ENCODE measurements around the gene CCDC85C.

The CCDC85C gene

GRCh38 chr14:99571303-99571986 is 32.6 kb downstream of the CCDC85C start:
- no peak for TF ChIP-seq CTCF (IDR thresholded peaks at IDR 0.05; ENCODE audit: low read depth, low read length)
- Histone ChIP-seq H3K4me1 (peaks cover 95% of the 10 kb centered on the region), H3K36me3 (peaks cover 4% of the 10 kb centered on the region; the same call in 1 of the 2 replicates), H3K4me3 (ENCODE audit: low read depth, low read length) (no peak overlapping the region), H3K9me3 (no peaks in the 10 kb centered on the region), H3K27me3 (no peaks in the 10 kb centered on the region)
- DNase-seq = no peak

GRCh38 chr14:99570544-99571302 is 33.3 kb downstream of the CCDC85C start:
- no peaks in the 10 kb centered on the region for H3K9me3 ChIP-seq
- peaks cover 95% of the 10 kb centered on the region for H3K4me1 ChIP-seq
- no peak overlapping the region for H3K4me3 ChIP-seq (ENCODE audit: low read depth, low read length)
- H3K36me3 ChIP-seq = peaks cover 4% of the 10 kb centered on the region; the same call in 1 of the 2 replicates
- DNase-seq = no peak
- H3K27me3 ChIP-seq = no peaks in the 10 kb centered on the region
- TF ChIP-seq CTCF (IDR thresholded peaks at IDR 0.05; ENCODE audit: low read depth, low read length) = no peak

- Histone ChIP-seq H3K36me3 (peaks cover 4% of the 10 kb centered on the region; the same call in 1 of the 2 replicates), H3K4me3 (ENCODE audit: low read depth, low read length) (no peak overlapping the region), H3K27me3 (no peaks in the 10 kb centered on the region), H3K9me3 (no peaks in the 10 kb centered on the region), H3K4me1 (peaks cover 95% of the 10 kb centered on the region)
- no peak for DNase-seq
- TF ChIP-seq CTCF (IDR thresholded peaks at IDR 0.05; ENCODE audit: low read depth, low read length) = no peak
Measured at GRCh38 chr14:99569725-99570543, 34.1 kb downstream of the CCDC85C start.

GRCh38 chr14:99568567-99569560 is 35.1 kb downstream of the CCDC85C start:
- H3K9me3 ChIP-seq = no peaks in the 10 kb centered on the region
- H3K36me3 ChIP-seq = peaks cover 4% of the 10 kb centered on the region; the same call in 1 of the 2 replicates
- H3K27me3 ChIP-seq = no peaks in the 10 kb centered on the region
- DNase-seq = peak; percentile 64
- no peak for TF ChIP-seq CTCF (IDR thresholded peaks at IDR 0.05; ENCODE audit: low read depth, low read length)
- no peak overlapping the region for H3K4me3 ChIP-seq (ENCODE audit: low read depth, low read length)
- H3K4me1 ChIP-seq = peaks cover 93% of the 10 kb centered on the region
